Stimulated activated CD4-positive, alpha-beta T cell treated with anti-CD3 and anti-CD28 coated beads, Interleukin-1b, Interleukin-23, amount 100 ng/mL, for 4 hours (primary cell): ENCODE measurements around the gene EHBP1.
"Not testable (repeated sequence)": the region's sequence is repeated elsewhere in the genome, so short reads cannot be mapped to it uniquely, and the experiment has no call there.

ENCODE experiments used
- DNase-seq, 2 donors: peaks; one replicate each; pipeline ENCODE4 v3.0.0-alpha.2; 2020; ENCODE audit warnings: low read depth in 2 of 2

EHBP1 gene

DNA sequence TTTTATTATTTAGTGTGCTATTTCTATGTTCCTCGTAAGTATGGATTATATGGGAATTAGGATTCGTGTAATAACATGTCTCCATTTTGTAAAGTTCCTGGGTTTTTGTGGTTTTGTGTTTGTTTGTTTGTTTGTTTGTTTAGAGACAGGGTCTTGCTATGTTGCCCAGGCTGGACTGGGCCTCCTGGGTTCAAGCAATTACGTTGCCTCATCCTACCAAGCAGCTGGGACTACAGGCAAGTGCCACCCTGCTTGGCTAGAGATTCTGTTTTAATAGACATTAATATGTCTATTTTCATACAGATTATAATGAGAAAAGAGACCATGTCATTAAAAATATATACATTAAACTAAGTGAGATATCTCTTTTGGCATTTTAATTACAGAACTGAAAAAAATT lies 309.9 kb downstream of the EHBP1 start:
- DNase-seq, result no peak

DNA sequence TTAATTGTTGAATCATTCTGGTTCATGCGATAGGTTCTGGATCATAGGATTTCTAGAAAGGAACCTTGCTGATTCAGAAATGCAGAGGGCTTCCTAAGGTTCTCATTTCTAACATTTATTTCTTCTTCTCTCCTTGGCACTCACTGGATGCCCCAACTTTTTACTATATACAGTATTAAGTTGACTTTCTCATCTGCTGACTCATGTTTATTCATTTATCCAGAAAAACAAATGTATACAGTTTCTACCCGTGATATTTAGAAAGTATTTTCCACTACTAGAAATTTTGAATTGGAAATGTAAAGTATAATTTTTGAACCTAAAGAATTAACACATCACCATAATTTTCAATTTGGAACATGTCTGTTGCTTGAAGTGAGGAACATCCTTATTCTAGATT lies 312.9 kb downstream of the EHBP1 start:
- no peak for DNase-seq

GRCh38 chr2:63019686-63020085 lies 314.2 kb downstream of the EHBP1 start:
- DNase-seq, result not testable (repeated sequence)

DNA sequence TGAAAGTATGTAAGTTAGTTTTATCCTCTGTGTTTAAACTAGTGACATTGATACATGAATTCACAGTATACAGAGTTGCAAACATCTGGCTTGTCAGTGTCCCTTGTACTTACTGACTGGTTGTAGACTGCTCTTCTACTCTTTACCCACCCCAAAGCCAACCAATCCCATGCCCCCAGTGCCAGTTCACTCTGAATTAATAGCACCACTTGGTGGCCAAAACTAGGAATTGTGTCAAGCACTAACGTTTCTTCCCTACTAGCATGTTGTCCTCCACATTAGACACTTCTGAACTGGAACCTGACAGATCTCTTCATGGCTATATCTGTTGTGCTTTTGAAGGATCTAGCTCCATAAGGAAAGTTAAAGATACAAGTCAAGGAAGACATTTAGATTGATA lies 317.9 kb downstream of the EHBP1 start:
- DNase-seq, result no peak

DNA sequence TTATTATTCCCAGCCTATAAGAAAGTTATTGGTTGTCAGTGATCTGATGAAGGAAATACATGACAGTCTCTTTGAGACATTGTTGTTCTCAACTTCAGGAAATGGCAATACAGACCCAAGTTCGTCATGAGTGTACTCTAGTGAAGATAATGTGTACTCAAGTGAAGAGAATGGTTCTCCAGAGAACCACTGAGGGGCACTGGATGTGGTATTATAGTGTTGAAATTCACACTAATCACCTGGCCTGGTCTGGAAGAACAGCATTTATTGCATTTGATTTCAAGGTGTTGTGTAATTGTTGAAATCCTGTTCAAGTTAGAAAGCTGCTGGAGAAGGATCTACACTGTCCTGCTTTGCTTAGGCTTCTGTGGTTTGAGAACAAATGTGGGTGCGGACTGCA lies 321.7 kb downstream of the EHBP1 start:
- DNase-seq, result no peak

DNA sequence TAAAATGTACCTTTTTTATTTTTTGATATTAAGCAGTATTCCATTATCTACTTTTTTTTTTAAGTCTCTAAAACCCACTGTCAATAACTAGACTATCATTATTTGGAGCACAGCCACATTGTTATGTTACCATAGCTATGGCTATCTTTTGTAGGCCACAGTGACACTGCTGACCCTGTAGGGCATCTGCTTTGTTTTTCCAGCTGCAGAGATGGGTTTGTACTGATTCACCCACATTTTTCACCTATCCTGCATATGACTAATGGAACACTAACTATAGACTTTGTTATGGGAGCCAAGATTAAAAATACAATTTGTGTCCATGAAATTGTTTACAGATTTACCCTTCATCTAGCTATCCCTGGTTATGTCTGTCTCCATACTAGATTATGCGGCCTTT lies 323.5 kb downstream of the EHBP1 start:
- no peak for DNase-seq

DNA sequence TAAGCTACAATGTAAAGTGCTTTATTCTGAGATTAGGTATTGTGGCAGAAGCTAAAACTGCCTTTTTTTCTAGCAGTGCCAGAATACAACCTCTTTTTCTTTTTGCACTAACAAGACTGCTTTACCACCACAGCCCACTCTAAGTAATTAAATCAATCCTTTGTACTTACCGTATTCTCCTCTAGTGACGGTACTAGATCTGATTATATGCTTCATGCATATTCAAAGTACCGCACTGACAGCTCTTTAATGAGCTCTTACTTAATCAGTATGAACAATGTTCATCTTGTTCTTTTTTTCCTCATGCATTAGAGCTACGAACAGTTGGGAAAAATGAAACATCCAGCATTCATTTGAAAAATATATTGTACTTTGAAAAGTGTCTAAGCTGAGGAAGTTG lies 329.0 kb downstream of the EHBP1 start:
- DNase-seq, result no peak

GRCh38 chr2:63035169-63035568 lies 329.7 kb downstream of the EHBP1 start:
- DNase-seq, result no peak

- DNase-seq, result no peak
Observed at GRCh38 chr2:63035660-63036059, 330.1 kb downstream of the EHBP1 start.

- no peak for DNase-seq
Observed at GRCh38 chr2:63038034-63038433, 332.5 kb downstream of the EHBP1 start.

- DNase-seq, result no peak
Observed at GRCh38 chr2:63040586-63040985, 335.1 kb downstream of the EHBP1 start.

GRCh38 chr2:63041592-63041991 lies 336.1 kb downstream of the EHBP1 start:
- no peak for DNase-seq

GRCh38 chr2:63044362-63045327 lies 339.1 kb downstream of the EHBP1 start:
- DNase-seq, result no peak

DNA sequence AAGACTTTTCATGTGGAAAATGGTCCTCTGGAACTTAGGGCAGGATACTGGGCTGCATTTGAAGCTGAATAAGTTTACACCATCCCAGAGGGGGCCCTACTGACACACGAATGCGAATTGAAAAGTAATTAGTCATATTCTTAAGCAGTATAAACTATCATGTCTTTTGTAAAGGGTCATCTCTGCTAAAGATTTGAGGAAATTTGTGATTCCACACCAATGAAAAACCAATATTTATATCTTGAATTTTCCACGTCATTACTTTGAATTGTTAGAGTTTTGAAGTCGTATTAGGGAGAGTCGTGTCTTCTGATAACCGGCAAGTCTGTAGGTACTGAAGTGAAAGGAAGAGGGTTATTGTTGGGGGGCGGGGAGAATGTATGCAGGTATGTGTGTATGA lies 341.0 kb downstream of the EHBP1 start:
- DNase-seq, result no peak

GRCh38 chr2:63046961-63047320 lies 341.4 kb downstream of the EHBP1 start:
- DNase-seq, result no peak

- DNase-seq, result no peak
Observed at GRCh38 chr2:63047321-63048279, 342.1 kb downstream of the EHBP1 start.

- DNase-seq, result no peak
Observed at GRCh38 chr2:63048367-63049171, 343.1 kb downstream of the EHBP1 start.

GRCh38 chr2:63049211-63049969 lies 343.9 kb downstream of the EHBP1 start:
- DNase-seq, result no peak

GRCh38 chr2:63049970-63050333 lies 344.4 kb downstream of the EHBP1 start:
- DNase-seq, result no peak

DNA sequence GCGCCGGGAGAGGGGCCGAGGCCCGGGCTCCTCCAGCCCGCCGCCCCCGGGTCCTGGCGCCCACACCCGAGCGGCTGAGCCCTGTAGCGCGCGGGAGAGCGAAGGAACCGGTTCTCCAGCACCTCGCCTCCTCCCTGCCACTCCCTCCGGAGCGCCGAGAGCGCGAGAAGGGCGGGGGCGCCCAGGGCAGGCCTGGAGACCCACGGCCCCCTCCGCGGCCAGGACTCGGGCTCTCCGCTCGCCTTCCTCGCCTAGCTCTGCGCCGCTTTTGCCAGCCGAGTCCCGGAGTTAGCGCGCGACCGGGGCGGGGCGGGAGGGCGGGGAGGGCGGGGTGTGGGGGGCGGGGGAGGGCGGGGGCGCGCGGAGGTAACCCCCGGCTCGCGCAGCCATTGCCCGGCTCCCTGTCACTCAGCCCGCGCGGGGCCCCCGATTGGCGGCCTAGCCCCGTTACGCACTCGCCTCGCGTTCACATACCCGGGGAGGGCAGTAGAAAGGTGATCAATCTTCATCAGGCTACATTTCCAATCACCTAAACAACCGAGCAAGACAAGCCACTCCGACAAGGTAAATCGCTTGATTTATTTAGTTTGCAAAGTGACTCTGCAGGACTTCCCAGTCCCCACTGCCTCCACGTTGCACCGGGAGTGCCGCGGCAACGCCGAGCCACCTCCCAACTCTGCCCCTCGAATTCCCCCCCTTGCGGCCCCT lies 345.0 kb downstream of the EHBP1 start, which contains the start of gene OTX1:
TSS of gene OTX1 (plus strand) at position 497 of the 708 bp plus-strand sequence. CDS start 2,161 bp downstream, outside the sequence.
- peak in 1 of 2 donors; percentile 49 for DNase-seq
